SK-N-MC (cell line): Measurements from ENCODE around the gene APPBP2.

Experiments used
- DNase-seq: peaks from one replicate; pipeline ENCODE4 v3.0.0-alpha.2; 2011; ENCODE audit warnings: low read depth, low spot score
- H3K27ac ChIP-seq: fragments of 200-600 bp; sonication (generic); 2 replicates; pipeline ENCODE4 v1.5.1; 2016; ENCODE audit warnings: mixed run types
- H3K36me3 ChIP-seq: fragments of 200-600 bp; sonication (generic); 2 replicates; pipeline ENCODE4 v1.6.1; 2017; ENCODE audit warnings: antibody characterized with exemption, low read length, mixed read lengths; ENCODE audit not compliant: insufficient read depth
- H3K4me3 ChIP-seq: fragments of 200-600 bp; sonication (generic); 2 replicates; pipeline ENCODE4 v1.5.1; 2016
- H3K9ac ChIP-seq: fragments of 200-600 bp; sonication (generic); 2 replicates; pipeline ENCODE4 v1.8.0; 2017; ENCODE audit warnings: mixed run types, mixed read lengths; ENCODE audit not compliant: insufficient read length
- H3K9me3 ChIP-seq: fragments of 200-600 bp; sonication (generic); 2 replicates; pipeline ENCODE4 v1.6.1; 2017; ENCODE audit warnings: low read depth, mild to moderate bottlenecking, antibody characterized with exemption, low read length, moderate library complexity, mixed read lengths
- EZH2 ChIP-seq: fragments of 200-600 bp; sonication (generic); IDR thresholded peaks from one replicate; pipeline ENCODE4 v1.6.1; 2017; ENCODE audit warnings: antibody characterized with exemption
- FOXP2 ChIP-seq: optimal IDR thresholded peaks from 2 replicates; pipeline ENCODE3; 2011; ENCODE audit warnings: mild to moderate bottlenecking, moderate library complexity; ENCODE audit not compliant: insufficient read depth; ENCODE audit errors: extremely low read length, control extremely low read depth
- POLR2AphosphoS5 ChIP-seq: IDR thresholded peaks from 2 replicates; pipeline ENCODE4 v1.6.1; 2012; ENCODE audit warnings: mild to moderate bottlenecking, low read depth, low read length, borderline replicate concordance

APPBP2 gene

DNA sequence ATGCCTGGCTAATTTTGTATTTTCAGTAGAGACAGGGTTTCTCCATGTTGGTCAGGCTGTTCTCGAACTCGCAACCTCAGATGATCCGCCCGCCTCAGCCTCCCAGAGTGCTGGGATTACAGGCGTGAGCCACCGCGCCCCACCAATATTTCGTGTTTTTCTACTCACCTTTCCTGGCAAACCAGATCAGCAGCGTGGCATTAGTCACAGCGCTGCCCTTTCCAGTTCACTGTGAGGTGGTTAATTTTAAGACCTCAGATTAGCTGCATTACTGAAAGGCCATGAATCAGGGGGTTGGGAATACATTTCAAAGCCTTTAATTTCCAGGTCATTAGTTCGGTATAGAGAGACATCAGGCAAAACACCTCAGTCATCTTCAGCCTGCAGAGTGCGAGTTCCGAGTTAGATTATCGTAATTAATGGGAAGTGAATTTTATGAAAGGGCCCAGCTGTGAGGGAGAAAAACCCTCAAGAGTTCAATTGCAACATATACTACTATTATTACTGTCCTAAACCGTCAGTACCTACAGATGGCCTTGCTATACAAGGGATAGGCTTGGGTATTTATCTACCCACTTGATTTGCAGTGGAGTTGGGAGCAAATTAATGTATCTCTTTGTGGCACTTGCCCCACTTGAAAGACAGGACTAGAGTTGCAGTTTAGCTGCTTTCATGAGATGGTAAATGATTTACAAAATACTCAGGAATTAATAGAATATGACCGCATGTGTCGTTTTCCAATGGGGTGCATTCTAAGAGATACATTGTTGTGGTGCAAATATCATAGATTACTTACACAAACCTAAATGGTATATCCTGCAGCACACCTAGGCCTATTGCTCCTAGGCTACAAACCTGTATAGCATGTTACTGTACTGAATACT, 132.0 kb downstream of the APPBP2 start:
- Histone ChIP-seq H3K36me3 (no peaks in the 10 kb centered on the region), H3K9me3 (no peaks in the 10 kb centered on the region), H3K27ac (no peak overlapping the region), H3K4me3 (no peak overlapping the region), H3K9ac (no peak overlapping the region)
- no peak for DNase-seq
- TF ChIP-seq POLR2AphosphoS5 (no peak), EZH2 (no peak), FOXP2 (no peak)
